HepG2 (cell line): ENCODE data around the gene TECPR1. TPM values are rescaled to one million over a fixed set of nuclear protein-coding genes. Genes with fewer than 3 reads are reported as not detected.

Experiments used
- AHR ChIP-seq: IDR thresholded peaks from 2 replicates; pipeline ENCODE4 v1.6.1; 2018; ENCODE audit warnings: missing genetic modification reagents, missing compliant biosample characterization
- ASH2L ChIP-seq: fragments of 300-600, 200-600 bp; sonication (generic); IDR thresholded peaks from 2 replicates; pipeline ENCODE4 v1.7.0; 2017; ENCODE audit warnings: low read depth, mild to moderate bottlenecking, moderate library complexity, mixed read lengths, low read length; ENCODE audit not compliant: insufficient read length
- FOXK1 ChIP-seq: sonication (generic); formaldehyde crosslinking; IDR thresholded peaks from 2 replicates; pipeline ENCODE4 v1.4.0; 2020; ENCODE audit warnings: low read depth, missing genetic modification reagents, borderline replicate concordance
- GATAD1 ChIP-seq: IDR thresholded peaks from 2 replicates; pipeline ENCODE4 v1.6.1; 2016; ENCODE audit warnings: missing genetic modification reagents, missing compliant biosample characterization
- KLF12 ChIP-seq: sonication (generic); formaldehyde crosslinking; IDR thresholded peaks from 2 replicates; pipeline ENCODE4 v1.4.0; 2020; ENCODE audit warnings: missing genetic modification reagents, borderline replicate concordance
- KLF16 ChIP-seq, 2 experiments: sonication (generic) in 1 of 2; formaldehyde crosslinking in 1 of 2; IDR thresholded peaks; 2 replicates each; pipeline versions ENCODE4 v1.6.1 to v1.8.0; 2016 to 2023; ENCODE audit warnings: missing genetic modification reagents in 2 of 2, missing compliant biosample characterization in 1 of 2
- MYC ChIP-seq: sonication (generic); formaldehyde crosslinking; IDR thresholded peaks from 2 replicates; pipeline ENCODE4 v1.9.0; 2021; ENCODE audit warnings: missing genetic modification reagents, borderline replicate concordance
- NKX3-1 ChIP-seq: sonication (generic); formaldehyde crosslinking; IDR thresholded peaks from 2 replicates; pipeline ENCODE4 v1.5.0; 2020; ENCODE audit warnings: missing genetic modification reagents
- POGK ChIP-seq: sonication (generic); formaldehyde crosslinking; conservative IDR thresholded peaks from 2 replicates; pipeline ENCODE4 v1.8.0; 2022; ENCODE audit warnings: mild to moderate bottlenecking, moderate library complexity, missing genetic modification reagents
- PRDM15 ChIP-seq: sonication (generic); formaldehyde crosslinking; IDR thresholded peaks from 2 replicates; pipeline ENCODE4 v1.4.0; 2020; ENCODE audit warnings: missing genetic modification reagents
- PRPF4 ChIP-seq: fragments of 200-400 bp; formaldehyde crosslinking; IDR thresholded peaks from 2 replicates; pipeline ENCODE4 v1.6.1; 2016; ENCODE audit warnings: low read length, low read depth; ENCODE audit not compliant: poor library complexity, severe bottlenecking
- RXRB ChIP-seq: IDR thresholded peaks from 2 replicates; pipeline ENCODE4 v1.6.1; 2016; ENCODE audit warnings: borderline replicate concordance, missing genetic modification reagents, missing compliant biosample characterization
- SYNCRIP ChIP-seq: fragments of 200-400 bp; formaldehyde crosslinking; IDR thresholded peaks from 2 replicates; pipeline ENCODE4 v1.6.1; 2018; ENCODE audit warnings: mild to moderate bottlenecking, low read depth, low read length; ENCODE audit not compliant: insufficient read depth
- TARDBP ChIP-seq: sonication (generic); formaldehyde crosslinking; IDR thresholded peaks from 2 replicates; pipeline ENCODE4 v1.8.0; 2022; ENCODE audit warnings: mild to moderate bottlenecking, missing genetic modification reagents
- TFDP1 ChIP-seq: IDR thresholded peaks from 2 replicates; pipeline ENCODE4 v1.6.1; 2016; ENCODE audit warnings: missing compliant biosample characterization, missing genetic modification reagents, borderline replicate concordance
- THRA ChIP-seq: sonication (generic); formaldehyde crosslinking; IDR thresholded peaks from 2 replicates; pipeline ENCODE4 v1.4.0; 2020; ENCODE audit warnings: missing genetic modification reagents, borderline replicate concordance
- ZFY ChIP-seq: sonication (generic); formaldehyde crosslinking; IDR thresholded peaks from 2 replicates; pipeline ENCODE4 v1.4.0; 2020; ENCODE audit warnings: missing genetic modification reagents
- ZNF12 ChIP-seq: sonication (generic); formaldehyde crosslinking; IDR thresholded peaks from 2 replicates; pipeline ENCODE4 v1.5.0; 2020; ENCODE audit warnings: missing genetic modification reagents
- ZNF121 ChIP-seq: sonication (generic); formaldehyde crosslinking; IDR thresholded peaks from 2 replicates; pipeline ENCODE4 v1.5.0; 2020; ENCODE audit warnings: mild to moderate bottlenecking, missing genetic modification reagents
- ZNF619 ChIP-seq: sonication (generic); formaldehyde crosslinking; IDR thresholded peaks from 2 replicates; pipeline ENCODE4 v1.4.0; 2020; ENCODE audit warnings: mild to moderate bottlenecking, missing genetic modification reagents
- ZNF841 ChIP-seq: sonication (generic); formaldehyde crosslinking; IDR thresholded peaks from 2 replicates; pipeline ENCODE4 v1.8.1; 2023; ENCODE audit warnings: missing genetic modification reagents, borderline replicate concordance
- ZNF850 ChIP-seq: sonication (generic); formaldehyde crosslinking; conservative IDR thresholded peaks from 2 replicates; pipeline ENCODE4 v1.9.0; 2021; ENCODE audit warnings: mild to moderate bottlenecking, missing genetic modification reagents
- polyA plus RNA-seq, 8 experiments: library from polyadenylated mRNA; depleted of rRNA in 3 of 8; stranded (reverse) in 7 of 8; unstranded in 1 of 8; fragments of >200 nt; fragmentation: Illumina TruSeq in 4 of 8; extraction: Trizol in 4 of 8; gene quantifications; 2 replicates each; pipeline versions ENCODE4 v1.2.1 to v1.2.3, GENCODE V29; 2011 to 2016; ENCODE audit warnings: low read depth in 4 of 8, missing spikeins in 1 of 8, mixed read lengths in 1 of 8; ENCODE audit not compliant: insufficient read depth in 1 of 8
- total RNA-seq, 5 experiments: library from RNA; depleted of rRNA; stranded (reverse); fragments of >200 nt; fragmentation: Illumina TruSeq; extraction: Trizol; gene quantifications; 2 replicates each; pipeline ENCODE4 v1.2.3, GENCODE V29; 2016; ENCODE audit warnings: low read depth in 1 of 5

TECPR1 gene
- total and polyA plus RNA-seq, 2 of the 13 experiments (the other 11 are each of a cell fraction or from before 2014, with no cell fraction given), result 2.3 to 6.3 TPM

- TF ChIP-seq PRDM15 (CRISPR knock-in tag) (no peak), KLF16 (CRISPR knock-in tag; IDR thresholded peaks at IDR 0.05) (peak in 1 of 2 experiments; percentile 55; a peak in 1 of 4 replicates), ASH2L (no peak), POGK (peak; percentile 44; the same call in 1 of the 2 replicates), PRPF4 (no peak), ZNF121 (CRISPR knock-in tag) (no peak), ZNF12 (no peak), TARDBP (CRISPR knock-in tag) (peak; percentile 89), ZNF850 (CRISPR knock-in tag) (no peak), ZFY (CRISPR knock-in tag) (peak; percentile 67), SYNCRIP (no peak), FOXK1 (peak; percentile 96), ZNF619 (CRISPR knock-in tag) (no peak), GATAD1 (peak; percentile 36; the same call in 1 of the 2 replicates), ZNF841 (CRISPR knock-in tag) (no peak), TFDP1 (CRISPR knock-in tag) (peak; percentile 55; the same call in 1 of the 2 replicates), KLF12 (CRISPR knock-in tag) (peak; percentile 48; the same call in 1 of the 2 replicates), MYC (CRISPR knock-in tag) (peak; percentile 81), RXRB (peak; percentile 88), NKX3-1 (no peak), AHR (CRISPR knock-in tag) (0 out of 2 replicates have a peak, but pooled peaks have one; percentile 25), THRA (CRISPR knock-in tag) (peak; percentile 72)
These were observed 48.8 kb upstream of the TECPR1 start (continued) for GRCh38 chr7:98300595-98301372.
